GM21786 (cell line): Measurements from ENCODE around the gene KLHDC3.
"Not testable (repeated sequence)": the region's sequence is repeated elsewhere in the genome, so short reads cannot be mapped to it uniquely, and the experiment has no call there.

ENCODE experiments used
- ATAC-seq: cut with Tn5 transposase; IDR thresholded peaks from one replicate; pipeline ENCODE4 v1.9.1; 2021; ENCODE audit not compliant: unreplicated experiment

KLHDC3 gene

GRCh38 chr6:42988486-42989020 lies 25.5 kb upstream of the KLHDC3 start:
- no peak for ATAC-seq

GRCh38 chr6:42989923-42990322 lies 24.1 kb upstream of the KLHDC3 start:
- no peak for ATAC-seq

GRCh38 chr6:42993445-42993844 lies 20.6 kb upstream of the KLHDC3 start:
- no peak for ATAC-seq

- no peak for ATAC-seq
Measured at GRCh38 chr6:42996513-42996912, 17.5 kb upstream of the KLHDC3 start.

GRCh38 chr6:42998205-42998604 lies 15.8 kb upstream of the KLHDC3 start:
- ATAC-seq, result not testable (repeated sequence)

GRCh38 chr6:43001843-43002242 lies 12.2 kb upstream of the KLHDC3 start:
- ATAC-seq, result no peak

- ATAC-seq, result no peak
Measured at GRCh38 chr6:43005844-43006243, 8.2 kb upstream of the KLHDC3 start.

GRCh38 chr6:43006251-43006650 lies 7.8 kb upstream of the KLHDC3 start:
- ATAC-seq, result no peak

GRCh38 chr6:43007126-43007525 lies 6.9 kb upstream of the KLHDC3 start:
- no peak for ATAC-seq

GRCh38 chr6:43009124-43009523 lies 4.9 kb upstream of the KLHDC3 start:
- no peak for ATAC-seq

- ATAC-seq, result no peak
Measured at GRCh38 chr6:43011207-43011606, 2.8 kb upstream of the KLHDC3 start.

- no peak for ATAC-seq
Measured at GRCh38 chr6:43012364-43012763, 1.7 kb upstream of the KLHDC3 start.

- peak; percentile 5 for ATAC-seq
Measured at GRCh38 chr6:43013097-43013842, 779 bp upstream of the KLHDC3 start.

- no peak for ATAC-seq
Measured at GRCh38 chr6:43014434-43014909, 423 bp downstream of the KLHDC3 start.

GRCh38 chr6:43016176-43016942 lies 2.3 kb downstream of the KLHDC3 start:
- no peak for ATAC-seq

- no peak for ATAC-seq
Measured at GRCh38 chr6:43016943-43017334, 2.9 kb downstream of the KLHDC3 start.

GRCh38 chr6:43019152-43019551 lies 5.1 kb downstream of the KLHDC3 start:
- no peak for ATAC-seq

GRCh38 chr6:43020052-43020705 lies 6.1 kb downstream of the KLHDC3 start:
- no peak for ATAC-seq

GRCh38 chr6:43020847-43021246 lies 6.8 kb downstream of the KLHDC3 start:
- no peak for ATAC-seq

- peak; percentile 79 for ATAC-seq
Measured at GRCh38 chr6:43021270-43022047, 7.4 kb downstream of the KLHDC3 start, which contains the start of gene RRP36. RRP36 (plus strand) TSS chr6:43021623; CDS start chr6:43021655, 32 bp downstream.

- no peak for ATAC-seq
Measured at GRCh38 chr6:43024436-43024835, 10.4 kb downstream of the KLHDC3 start.
